Measurements from ENCODE around the gene ENO2.
A peak's percentile ranks its signal among the peaks of the same experiment; 100 is the strongest.

Gene ENO2

GRCh38 chr12:6954316-6955107 lies 40.1 kb downstream of the ENO2 start:
- H3K9me3 ChIP-seq (ENCODE audit: control insufficient read depth, insufficient read depth, low read depth, low read length) = no peaks in the 10 kb centered on the region
- peaks cover 28% of the 10 kb centered on the region for H3K4me1 ChIP-seq (ENCODE audit: control insufficient read depth, insufficient read depth, low read length)
- H3K27me3 ChIP-seq (ENCODE audit: control insufficient read depth, insufficient read depth, low read length) = no peaks in the 10 kb centered on the region
- H3K27ac ChIP-seq (ENCODE audit: low read depth, low read length) = no peak overlapping the region
- no peak overlapping the region for H3K4me3 ChIP-seq (ENCODE audit: low read depth, low read length)
- no peak overlapping the region for H3K9ac ChIP-seq (ENCODE audit: low read length)
- no peaks in the 10 kb centered on the region for H3K36me3 ChIP-seq (ENCODE audit: control insufficient read depth, insufficient read depth, low read length)

GRCh38 chr12:6955108-6956020 lies 41.0 kb downstream of the ENO2 start:
- Histone ChIP-seq H3K9ac (ENCODE audit: low read length) (no peak overlapping the region), H3K4me1 (ENCODE audit: control insufficient read depth, insufficient read depth, low read length) (peaks cover 28% of the 10 kb centered on the region), H3K9me3 (ENCODE audit: control insufficient read depth, insufficient read depth, low read depth, low read length) (no peaks in the 10 kb centered on the region), H3K4me3 (ENCODE audit: low read depth, low read length) (no peak overlapping the region), H3K27ac (ENCODE audit: low read depth, low read length) (no peak overlapping the region), H3K27me3 (ENCODE audit: control insufficient read depth, insufficient read depth, low read length) (no peaks in the 10 kb centered on the region), H3K36me3 (ENCODE audit: control insufficient read depth, insufficient read depth, low read length) (no peaks in the 10 kb centered on the region)

GRCh38 chr12:6956021-6956727 lies 41.8 kb downstream of the ENO2 start:
- no peaks in the 10 kb centered on the region for H3K9me3 ChIP-seq (ENCODE audit: control insufficient read depth, insufficient read depth, low read depth, low read length)
- H3K4me1 ChIP-seq (ENCODE audit: control insufficient read depth, insufficient read depth, low read length) = peaks cover 30% of the 10 kb centered on the region
- H3K9ac ChIP-seq (ENCODE audit: low read length) = no peak overlapping the region
- H3K27me3 ChIP-seq (ENCODE audit: control insufficient read depth, insufficient read depth, low read length) = no peaks in the 10 kb centered on the region
- no peak overlapping the region for H3K27ac ChIP-seq (ENCODE audit: low read depth, low read length)
- no peaks in the 10 kb centered on the region for H3K36me3 ChIP-seq (ENCODE audit: control insufficient read depth, insufficient read depth, low read length)
- no peak overlapping the region for H3K4me3 ChIP-seq (ENCODE audit: low read depth, low read length)

GRCh38 chr12:6957151-6957701 lies 42.8 kb downstream of the ENO2 start:
- H3K9me3 ChIP-seq (ENCODE audit: control insufficient read depth, insufficient read depth, low read depth, low read length) = no peaks in the 10 kb centered on the region
- no peak overlapping the region for H3K27ac ChIP-seq (ENCODE audit: low read depth, low read length)
- no peak overlapping the region for H3K9ac ChIP-seq (ENCODE audit: low read length)
- peaks cover 32% of the 10 kb centered on the region for H3K4me1 ChIP-seq (ENCODE audit: control insufficient read depth, insufficient read depth, low read length)
- H3K36me3 ChIP-seq (ENCODE audit: control insufficient read depth, insufficient read depth, low read length) = no peaks in the 10 kb centered on the region
- H3K27me3 ChIP-seq (ENCODE audit: control insufficient read depth, insufficient read depth, low read length) = no peaks in the 10 kb centered on the region
- no peak overlapping the region for H3K4me3 ChIP-seq (ENCODE audit: low read depth, low read length)

- Histone ChIP-seq H3K36me3 (ENCODE audit: control insufficient read depth, insufficient read depth, low read length) (no peaks in the 10 kb centered on the region), H3K9me3 (ENCODE audit: control insufficient read depth, insufficient read depth, low read depth, low read length) (no peaks in the 10 kb centered on the region), H3K4me1 (ENCODE audit: control insufficient read depth, insufficient read depth, low read length) (peaks cover 31% of the 10 kb centered on the region), H3K27ac (ENCODE audit: low read depth, low read length) (no peak overlapping the region), H3K9ac (ENCODE audit: low read length) (peak overlapping the region; percentile 10), H3K27me3 (ENCODE audit: control insufficient read depth, insufficient read depth, low read length) (no peaks in the 10 kb centered on the region), H3K4me3 (ENCODE audit: low read depth, low read length) (no peak overlapping the region)
These were observed 43.6 kb downstream of the ENO2 start for GRCh38 chr12:6957741-6958608.

- H3K9ac ChIP-seq (ENCODE audit: low read length) = peak overlapping the region; percentile 10
- no peak overlapping the region for H3K4me3 ChIP-seq (ENCODE audit: low read depth, low read length)
- peaks cover 24% of the 10 kb centered on the region for H3K4me1 ChIP-seq (ENCODE audit: control insufficient read depth, insufficient read depth, low read length)
- H3K27me3 ChIP-seq (ENCODE audit: control insufficient read depth, insufficient read depth, low read length) = no peaks in the 10 kb centered on the region
- no peaks in the 10 kb centered on the region for H3K36me3 ChIP-seq (ENCODE audit: control insufficient read depth, insufficient read depth, low read length)
- no peaks in the 10 kb centered on the region for H3K9me3 ChIP-seq (ENCODE audit: control insufficient read depth, insufficient read depth, low read depth, low read length)
- no peak overlapping the region for H3K27ac ChIP-seq (ENCODE audit: low read depth, low read length)
These were observed 44.3 kb downstream of the ENO2 start for GRCh38 chr12:6958609-6959057.

GRCh38 chr12:6959058-6959804 lies 44.9 kb downstream of the ENO2 start:
- Histone ChIP-seq H3K27me3 (ENCODE audit: control insufficient read depth, insufficient read depth, low read length) (no peaks in the 10 kb centered on the region), H3K4me1 (ENCODE audit: control insufficient read depth, insufficient read depth, low read length) (peaks cover 25% of the 10 kb centered on the region), H3K4me3 (ENCODE audit: low read depth, low read length) (no peak overlapping the region), H3K27ac (ENCODE audit: low read depth, low read length) (no peak overlapping the region), H3K36me3 (ENCODE audit: control insufficient read depth, insufficient read depth, low read length) (peaks cover 1% of the 10 kb centered on the region; the same call in 1 of the 2 replicates), H3K9ac (ENCODE audit: low read length) (no peak overlapping the region), H3K9me3 (ENCODE audit: control insufficient read depth, insufficient read depth, low read depth, low read length) (no peaks in the 10 kb centered on the region)

- no peaks in the 10 kb centered on the region for H3K27me3 ChIP-seq (ENCODE audit: control insufficient read depth, insufficient read depth, low read length)
- H3K4me1 ChIP-seq (ENCODE audit: control insufficient read depth, insufficient read depth, low read length) = peaks cover 32% of the 10 kb centered on the region
- H3K9me3 ChIP-seq (ENCODE audit: control insufficient read depth, insufficient read depth, low read depth, low read length) = no peaks in the 10 kb centered on the region
- peaks cover 9% of the 10 kb centered on the region; the same call in 1 of the 2 replicates for H3K36me3 ChIP-seq (ENCODE audit: control insufficient read depth, insufficient read depth, low read length)
- no peak overlapping the region for H3K27ac ChIP-seq (ENCODE audit: low read depth, low read length)
- H3K4me3 ChIP-seq (ENCODE audit: low read depth, low read length) = no peak overlapping the region
- H3K9ac ChIP-seq (ENCODE audit: low read length) = no peak overlapping the region
These were observed 45.6 kb downstream of the ENO2 start for GRCh38 chr12:6959805-6960592.

- H3K9me3 ChIP-seq (ENCODE audit: control insufficient read depth, insufficient read depth, low read depth, low read length) = no peaks in the 10 kb centered on the region
- peaks cover 15% of the 10 kb centered on the region for H3K36me3 ChIP-seq (ENCODE audit: control insufficient read depth, insufficient read depth, low read length)
- H3K9ac ChIP-seq (ENCODE audit: low read length) = peak overlapping the region; percentile 83
- peak overlapping the region; percentile 74 for H3K4me3 ChIP-seq (ENCODE audit: low read depth, low read length)
- no peaks in the 10 kb centered on the region for H3K27me3 ChIP-seq (ENCODE audit: control insufficient read depth, insufficient read depth, low read length)
- H3K4me1 ChIP-seq (ENCODE audit: control insufficient read depth, insufficient read depth, low read length) = peaks cover 32% of the 10 kb centered on the region
- H3K27ac ChIP-seq (ENCODE audit: low read depth, low read length) = peak overlapping the region; percentile 77; the same call in 1 of the 2 replicates
These were observed 46.4 kb downstream of the ENO2 start for GRCh38 chr12:6960593-6961277.
